Ovary (tissue), 3 donors: ENCODE results near the gene STMN3.
A peak's percentile ranks its signal among the peaks of the same experiment; 100 is the strongest.

Experiments
- EP300 ChIP-seq: sonication (generic); formaldehyde crosslinking; IDR thresholded peaks from one replicate; pipeline ENCODE4 v1.6.1; 2017; ENCODE audit warnings: antibody characterized with exemption
- POLR2A ChIP-seq: fragments of 450-650 bp; IDR thresholded peaks from one replicate; pipeline ENCODE4 v1.6.1; 2017; ENCODE audit warnings: antibody characterized with exemption, mild to moderate bottlenecking, moderate library complexity
- TF ChIP-seq, protein P1 (sequence below), 3 donors: fragments of 450-650 bp in 2 of 3; fragments of 200-600 bp in 1 of 3; IDR thresholded peaks; one replicate each; pipeline versions ENCODE4 v1.5.1 to v1.8.0; 2016 to 2022; ENCODE audit warnings: antibody characterized with exemption in 3 of 3, mild to moderate bottlenecking in 1 of 3
- donor health status: DM: no; HTN: no; CAD: no.

DNA sequence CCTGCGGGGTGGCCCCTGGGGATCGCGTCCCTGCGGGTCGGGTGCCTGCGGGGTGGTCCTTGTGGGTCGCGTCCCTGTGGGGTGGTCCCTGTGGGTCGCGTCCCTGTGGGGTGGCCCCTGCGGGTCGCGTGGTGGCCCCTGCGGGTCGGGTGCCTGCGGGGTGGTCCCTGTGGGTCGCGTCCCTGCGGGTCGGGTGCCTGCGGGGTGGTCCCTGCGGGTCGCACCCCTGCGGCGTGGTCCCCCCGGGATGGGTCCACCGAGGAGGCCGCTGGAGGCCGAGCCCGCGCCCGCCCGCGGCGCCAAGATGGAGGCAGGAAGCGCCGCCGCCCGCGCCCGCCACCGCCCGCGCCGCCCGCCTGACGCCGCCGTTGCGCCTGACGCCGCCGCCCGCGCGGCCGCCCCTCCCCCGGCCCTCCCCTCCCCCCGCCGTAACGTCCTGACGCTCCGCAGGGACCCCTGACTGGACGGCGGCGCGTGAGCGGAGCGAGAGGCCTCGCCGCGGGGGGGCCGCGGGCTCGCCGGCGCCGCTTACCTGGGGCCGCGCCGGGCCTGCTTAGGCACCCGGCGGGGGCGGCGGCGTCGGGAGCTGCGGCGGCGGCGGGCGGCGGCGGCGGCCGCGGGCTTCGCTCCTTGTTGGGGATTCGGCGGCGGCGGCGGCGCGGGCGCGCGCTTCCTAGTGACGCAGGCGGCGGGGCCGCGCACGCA, 26.6 kb downstream of the STMN3 start, which contains the start of gene GMEB2:
- TF ChIP-seq, protein P1, sequence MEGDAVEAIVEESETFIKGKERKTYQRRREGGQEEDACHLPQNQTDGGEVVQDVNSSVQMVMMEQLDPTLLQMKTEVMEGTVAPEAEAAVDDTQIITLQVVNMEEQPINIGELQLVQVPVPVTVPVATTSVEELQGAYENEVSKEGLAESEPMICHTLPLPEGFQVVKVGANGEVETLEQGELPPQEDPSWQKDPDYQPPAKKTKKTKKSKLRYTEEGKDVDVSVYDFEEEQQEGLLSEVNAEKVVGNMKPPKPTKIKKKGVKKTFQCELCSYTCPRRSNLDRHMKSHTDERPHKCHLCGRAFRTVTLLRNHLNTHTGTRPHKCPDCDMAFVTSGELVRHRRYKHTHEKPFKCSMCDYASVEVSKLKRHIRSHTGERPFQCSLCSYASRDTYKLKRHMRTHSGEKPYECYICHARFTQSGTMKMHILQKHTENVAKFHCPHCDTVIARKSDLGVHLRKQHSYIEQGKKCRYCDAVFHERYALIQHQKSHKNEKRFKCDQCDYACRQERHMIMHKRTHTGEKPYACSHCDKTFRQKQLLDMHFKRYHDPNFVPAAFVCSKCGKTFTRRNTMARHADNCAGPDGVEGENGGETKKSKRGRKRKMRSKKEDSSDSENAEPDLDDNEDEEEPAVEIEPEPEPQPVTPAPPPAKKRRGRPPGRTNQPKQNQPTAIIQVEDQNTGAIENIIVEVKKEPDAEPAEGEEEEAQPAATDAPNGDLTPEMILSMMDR (IDR thresholded peaks at IDR 0.05) = no peak
- TF ChIP-seq EP300 (no peak), POLR2A (peak; percentile 46)
